Hepatocyte (in vitro differentiated cells): ENCODE results near the gene IFT122.

Experiments used
- CTCF ChIP-seq: fragments of 200-600 bp; sonication (generic); IDR thresholded peaks from 2 replicates; pipeline ENCODE4 v1.5.1; 2016; ENCODE audit warnings: antibody characterized with exemption, mild to moderate bottlenecking; ENCODE audit not compliant: poor library complexity
- EZH2phosphoT487 ChIP-seq: fragments of 200-600 bp; sonication (generic); IDR thresholded peaks from one replicate; pipeline ENCODE4 v1.6.1; 2018; ENCODE audit warnings: antibody characterized with exemption, mild to moderate bottlenecking, low read depth, moderate library complexity; ENCODE audit not compliant: unreplicated experiment, severe bottlenecking

- TF ChIP-seq CTCF = no peak
- TF ChIP-seq EZH2phosphoT487 = no peak
These were observed 87.2 kb downstream of the IFT122 start for GRCh38 chr3:129527262-129527661.
